Stimulated activated CD8-positive, alpha-beta memory T cell treated with anti-CD3 and anti-CD28 coated beads, Interleukin-2, amount 100 ng/mL, for 48 hours (primary cell): ENCODE results near the gene TRAPPC1.
A peak's percentile ranks its signal among the peaks of the same experiment; 100 is the strongest.

Source experiments
- DNase-seq, 2 donors: peaks; one replicate each; pipeline ENCODE4 v3.0.0-alpha.2; 2020; ENCODE audit warnings: low read depth in 2 of 2

TRAPPC1 gene

GRCh38 chr17:7903154-7904103 is 28.3 kb downstream of the TRAPPC1 start:
- no peak for DNase-seq

- DNase-seq: no peak
Observed at GRCh38 chr17:7897773-7898172, 34.0 kb downstream of the TRAPPC1 start.

- DNase-seq: no peak
Observed at GRCh38 chr17:7897090-7897489, 34.7 kb downstream of the TRAPPC1 start.

GRCh38 chr17:7894866-7895265 is 36.9 kb downstream of the TRAPPC1 start:
- DNase-seq: no peak

- DNase-seq: no peak
Observed at GRCh38 chr17:7894226-7894625, 37.5 kb downstream of the TRAPPC1 start.

GRCh38 chr17:7893187-7893880 is 38.4 kb downstream of the TRAPPC1 start:
- DNase-seq: no peak

GRCh38 chr17:7889166-7889955 is 42.4 kb downstream of the TRAPPC1 start:
- peak in 1 of 2 donors; percentile 25 for DNase-seq

GRCh38 chr17:7888184-7888920 is 43.4 kb downstream of the TRAPPC1 start, which contains the start of gene CHD3:
TSS of gene CHD3 (plus strand) at chr17:7888789. CDS start at chr17:7889001, 212 bp downstream.
- peak; percentile 26 to 52 for DNase-seq

GRCh38 chr17:7887482-7888183 is 44.1 kb downstream of the TRAPPC1 start:
- DNase-seq: peak; percentile 74 to 83

GRCh38 chr17:7887038-7887481 is 44.7 kb downstream of the TRAPPC1 start:
- DNase-seq: no peak

- peak; percentile 38 to 40 for DNase-seq
Observed at GRCh38 chr17:7886227-7887037, 45.3 kb downstream of the TRAPPC1 start.

- peak; percentile 23 to 28 for DNase-seq
Observed at GRCh38 chr17:7885367-7886226, 46.1 kb downstream of the TRAPPC1 start.

GRCh38 chr17:7884581-7885366 is 47.0 kb downstream of the TRAPPC1 start:
- peak; percentile 16 to 18 for DNase-seq

GRCh38 chr17:7883781-7884386 is 47.9 kb downstream of the TRAPPC1 start:
- no peak for DNase-seq

- no peak for DNase-seq
Observed at GRCh38 chr17:7882629-7883028, 49.1 kb downstream of the TRAPPC1 start.

GRCh38 chr17:7882068-7882467 is 49.7 kb downstream of the TRAPPC1 start:
- DNase-seq: no peak

- DNase-seq: no peak
Observed at GRCh38 chr17:7881276-7882054, 50.3 kb downstream of the TRAPPC1 start.
